Mammary epithelial cell (primary cell): Measurements from ENCODE around the gene B4GALNT4.

ENCODE experiments used
- CTCF ChIP-seq, 2 donors: IDR thresholded peaks in 1 of 2; conservative IDR thresholded peaks in 1 of 2; 2 replicates each; pipeline ENCODE4 v1.5.1; 2011 to 2012; ENCODE audit warnings: inconsistent platforms in 2 of 2, low read length in 2 of 2, mild to moderate bottlenecking in 2 of 2, control low read depth in 1 of 2, low read depth in 1 of 2; ENCODE audit not compliant: insufficient read depth in 1 of 2; ENCODE audit errors: extremely low read depth in 1 of 2
- EZH2 ChIP-seq: IDR thresholded peaks from 2 replicates; pipeline ENCODE4 v1.6.1; 2012; ENCODE audit warnings: low read length, inconsistent platforms, borderline replicate concordance

- no peak for TF ChIP-seq CTCF (conservative IDR thresholded peaks at IDR 0.05 in 1 of 2, IDR thresholded peaks at IDR 0.05 in 1 of 2; ENCODE audit: extremely low read depth in 1 of 2, insufficient read depth in 1 of 2, low read depth in 1 of 2, low read length in 2 of 2)
- no peak for TF ChIP-seq EZH2
Observed at GRCh38 chr11:339963-340362, 29.3 kb upstream of the B4GALNT4 start.
